ENCODE measurements around the gene COL1A1.
A peak's percentile ranks its signal among the peaks of the same experiment; 100 is the strongest.

Gene COL1A1

GRCh38 chr17:50206604-50207293, 5.3 kb upstream of the COL1A1 start:
- TF ChIP-seq CTCF (conservative IDR thresholded peaks at IDR 0.05; ENCODE audit: control insufficient read depth, insufficient read depth, low read depth, low read length), result no peak
- peak; percentile 61 for DNase-seq (ENCODE audit: low read depth)
- H3K4me3 ChIP-seq (ENCODE audit: control insufficient read depth, low read depth, low read length), result no peak overlapping the region

DNA sequence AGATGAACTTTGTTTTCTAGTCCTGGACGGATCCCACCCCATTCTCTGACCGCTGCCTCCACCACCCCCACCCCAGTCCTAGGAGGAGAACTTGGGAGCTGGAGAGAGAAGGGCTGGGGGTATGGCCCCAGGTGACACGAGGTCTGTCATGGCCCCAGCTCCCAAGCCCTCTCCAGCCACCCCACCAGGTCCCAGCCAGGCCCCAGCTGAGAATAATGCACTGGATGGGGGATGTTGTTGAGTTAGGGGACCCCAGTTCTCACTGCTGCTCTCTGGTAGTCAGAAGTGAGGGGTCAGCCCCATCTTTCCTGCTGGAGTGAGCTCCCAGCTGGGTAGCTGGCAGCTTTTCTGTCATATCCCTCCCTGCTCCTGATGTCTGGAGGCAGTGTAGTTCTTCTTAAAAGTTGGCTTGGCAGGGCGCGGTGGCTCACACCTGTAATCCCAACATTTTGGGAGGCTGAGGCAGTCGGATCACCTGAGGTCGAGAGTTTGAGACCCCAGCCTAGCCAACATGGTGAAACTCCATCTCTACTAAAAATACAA, 4.6 kb upstream of the COL1A1 start:
- no peak overlapping the region for H3K4me3 ChIP-seq (ENCODE audit: control insufficient read depth, low read depth, low read length)
- DNase-seq (ENCODE audit: low read depth), result no peak
- TF ChIP-seq CTCF (conservative IDR thresholded peaks at IDR 0.05; ENCODE audit: control insufficient read depth, insufficient read depth, low read depth, low read length), result no peak

DNA sequence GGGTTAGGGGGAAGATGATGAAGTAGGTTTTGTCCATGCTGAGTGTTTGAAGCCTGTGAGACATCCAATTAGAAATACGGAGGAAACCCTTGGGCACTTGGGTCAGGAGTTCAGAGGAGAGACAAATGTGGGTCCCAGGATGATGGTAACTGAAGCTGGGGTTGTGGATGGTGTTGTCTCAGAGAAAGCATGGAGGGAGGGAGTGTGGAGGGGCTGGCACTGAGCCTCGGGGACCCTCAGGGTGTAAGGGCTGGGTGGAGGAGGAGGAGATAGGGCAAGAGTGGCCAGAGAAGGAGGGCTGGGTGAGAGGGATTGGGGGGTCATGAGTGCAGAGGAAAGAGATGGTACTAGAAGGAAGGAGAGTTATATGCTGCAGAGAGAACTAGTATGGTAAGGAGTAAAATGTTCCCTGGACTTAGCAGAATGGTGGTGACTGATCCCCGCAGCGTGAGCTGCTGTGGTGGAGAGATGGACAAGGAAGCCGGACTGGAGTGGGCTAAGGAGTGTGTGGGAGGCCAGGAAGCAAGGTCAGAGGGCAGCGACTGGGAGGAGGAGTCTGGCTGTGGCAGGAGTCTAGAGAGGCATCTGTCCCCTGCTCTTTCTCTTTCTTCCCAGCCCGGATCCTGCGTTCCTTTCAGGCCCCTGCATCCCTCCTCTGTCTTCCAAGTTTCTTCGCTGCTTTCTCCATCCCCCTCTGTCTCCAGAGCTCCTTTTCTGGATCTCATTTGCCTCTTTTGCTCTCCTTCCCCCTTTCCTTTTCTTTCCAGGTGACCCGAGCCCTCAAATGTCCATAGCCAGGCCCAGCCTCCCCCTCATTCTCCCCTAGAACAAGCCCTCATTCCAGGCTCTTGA, 3.9 kb upstream of the COL1A1 start:
- no peak overlapping the region for H3K4me3 ChIP-seq (ENCODE audit: control insufficient read depth, low read depth, low read length)
- DNase-seq (ENCODE audit: low read depth), result peak; percentile 73
- no peak for TF ChIP-seq CTCF (conservative IDR thresholded peaks at IDR 0.05; ENCODE audit: control insufficient read depth, insufficient read depth, low read depth, low read length)

- no peak for TF ChIP-seq CTCF (conservative IDR thresholded peaks at IDR 0.05; ENCODE audit: control insufficient read depth, insufficient read depth, low read depth, low read length)
- DNase-seq (ENCODE audit: low read depth), result no peak
- H3K4me3 ChIP-seq (ENCODE audit: control insufficient read depth, low read depth, low read length), result no peak overlapping the region
Observed at GRCh38 chr17:50204431-50204830, 3.0 kb upstream of the COL1A1 start.

GRCh38 chr17:50203604-50204345, 2.3 kb upstream of the COL1A1 start:
- no peak for TF ChIP-seq CTCF (conservative IDR thresholded peaks at IDR 0.05; ENCODE audit: control insufficient read depth, insufficient read depth, low read depth, low read length)
- H3K4me3 ChIP-seq (ENCODE audit: control insufficient read depth, low read depth, low read length), result peak overlapping the region; percentile 27
- DNase-seq (ENCODE audit: low read depth), result peak; percentile 99

- DNase-seq (ENCODE audit: low read depth), result peak; percentile 74
- no peak for TF ChIP-seq CTCF (conservative IDR thresholded peaks at IDR 0.05; ENCODE audit: control insufficient read depth, insufficient read depth, low read depth, low read length)
- peak overlapping the region; percentile 100 for H3K4me3 ChIP-seq (ENCODE audit: control insufficient read depth, low read depth, low read length)
Observed at GRCh38 chr17:50203086-50203485, 1.7 kb upstream of the COL1A1 start.
